LoVo (cell line): ENCODE data around the gene EPS15.

Experiments used
- DNase-seq: peaks from one replicate; pipeline ENCODE4 v3.0.0-alpha.2; 2016; ENCODE audit warnings: low spot score

Gene EPS15

GRCh38 chr1:51314974-51315373, 204.1 kb downstream of the EPS15 start:
- no peak for DNase-seq

- DNase-seq: peak; percentile 79
Measured at GRCh38 chr1:51313961-51314777, 204.9 kb downstream of the EPS15 start.

DNA sequence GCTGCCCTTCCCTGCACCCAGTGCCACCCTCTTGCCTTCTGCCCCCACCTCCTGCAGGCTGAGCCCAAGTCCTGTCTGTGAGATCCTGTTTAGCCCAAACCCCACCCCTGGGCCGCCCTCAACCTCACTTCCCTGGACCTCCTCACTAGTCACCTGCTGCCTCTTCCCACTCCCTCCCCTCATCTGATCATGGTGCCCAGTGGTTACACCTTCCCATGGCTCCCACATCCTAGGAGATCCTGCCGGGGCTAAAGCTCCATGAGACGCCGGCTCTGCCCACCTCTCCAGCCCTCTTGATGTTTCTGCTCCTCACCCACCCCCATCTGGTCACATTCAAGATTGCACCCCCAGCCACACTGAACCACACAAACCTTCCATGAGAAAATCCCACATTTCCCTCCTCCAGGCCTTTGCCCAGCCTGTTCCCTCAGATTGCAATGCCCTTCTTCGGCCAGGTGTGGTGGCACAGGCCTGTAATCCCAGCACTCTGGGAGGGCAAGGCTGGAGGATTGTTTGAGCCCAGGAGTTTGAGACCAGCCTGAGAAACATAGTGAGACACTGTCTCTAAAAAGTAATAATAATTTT, 205.7 kb downstream of the EPS15 start:
- no peak for DNase-seq

DNA sequence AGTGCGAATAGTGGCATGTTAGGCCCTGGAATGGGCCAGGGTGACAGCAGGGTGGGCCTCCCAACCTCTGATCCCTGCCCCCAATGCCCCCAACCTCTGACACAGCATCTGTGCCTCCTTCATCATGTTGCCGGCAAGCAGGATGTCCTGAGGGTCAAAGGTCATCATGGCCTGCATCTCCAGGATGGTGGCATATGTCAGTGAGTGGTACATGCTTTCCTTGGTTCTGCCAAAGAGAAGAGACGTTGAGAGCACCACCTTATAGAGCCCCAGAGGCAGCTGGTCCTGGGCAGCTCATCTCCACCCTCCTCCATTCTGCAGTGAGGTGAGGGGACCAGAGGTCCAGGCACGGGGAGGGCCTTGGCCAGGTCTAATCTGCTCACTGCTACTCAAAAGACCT, 206.3 kb downstream of the EPS15 start:
- DNase-seq: no peak

DNA sequence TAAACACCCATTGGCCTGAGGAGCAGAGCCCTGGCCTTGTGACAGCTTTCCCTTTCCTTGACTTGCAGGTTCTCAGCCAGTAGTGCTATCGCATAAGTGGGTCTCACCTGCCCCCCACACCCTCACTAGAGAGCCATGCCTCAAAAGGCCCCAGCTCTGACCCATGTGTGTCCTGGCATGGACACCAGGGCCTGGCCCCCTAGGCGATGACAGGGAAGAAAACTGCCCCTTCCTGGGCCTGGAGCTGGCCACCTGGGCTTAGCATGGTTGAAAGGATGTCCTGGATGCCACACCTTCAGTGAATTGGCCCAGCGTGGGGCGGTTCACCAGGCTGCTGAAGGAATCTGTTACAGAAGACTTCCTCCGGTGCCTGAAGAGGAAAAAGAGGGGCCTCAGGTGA, 207.2 kb downstream of the EPS15 start:
- no peak for DNase-seq

GRCh38 chr1:51310871-51311613, 208.0 kb downstream of the EPS15 start:
- DNase-seq: no peak

- no peak for DNase-seq
Measured at GRCh38 chr1:51309291-51309690, 209.8 kb downstream of the EPS15 start.

- no peak for DNase-seq
Measured at GRCh38 chr1:51308636-51309035, 210.4 kb downstream of the EPS15 start.

GRCh38 chr1:51306950-51307349, 212.1 kb downstream of the EPS15 start:
- DNase-seq: no peak

- DNase-seq: peak; percentile 32
Measured at GRCh38 chr1:51305371-51305823, 213.7 kb downstream of the EPS15 start.

GRCh38 chr1:51304360-51304759, 214.7 kb downstream of the EPS15 start:
- no peak for DNase-seq
